HG02610 (cell line): ENCODE results near the gene PGS1.

Source experiments
- ATAC-seq: cut with Tn5 transposase; IDR thresholded peaks from one replicate; pipeline ENCODE4 v1.9.1; 2021; ENCODE audit warnings: mild to moderate bottlenecking, moderate library complexity; ENCODE audit not compliant: unreplicated experiment

The PGS1 gene

GRCh38 chr17:78364436-78365281 lies 13.8 kb upstream of the PGS1 start:
- no peak for ATAC-seq

DNA sequence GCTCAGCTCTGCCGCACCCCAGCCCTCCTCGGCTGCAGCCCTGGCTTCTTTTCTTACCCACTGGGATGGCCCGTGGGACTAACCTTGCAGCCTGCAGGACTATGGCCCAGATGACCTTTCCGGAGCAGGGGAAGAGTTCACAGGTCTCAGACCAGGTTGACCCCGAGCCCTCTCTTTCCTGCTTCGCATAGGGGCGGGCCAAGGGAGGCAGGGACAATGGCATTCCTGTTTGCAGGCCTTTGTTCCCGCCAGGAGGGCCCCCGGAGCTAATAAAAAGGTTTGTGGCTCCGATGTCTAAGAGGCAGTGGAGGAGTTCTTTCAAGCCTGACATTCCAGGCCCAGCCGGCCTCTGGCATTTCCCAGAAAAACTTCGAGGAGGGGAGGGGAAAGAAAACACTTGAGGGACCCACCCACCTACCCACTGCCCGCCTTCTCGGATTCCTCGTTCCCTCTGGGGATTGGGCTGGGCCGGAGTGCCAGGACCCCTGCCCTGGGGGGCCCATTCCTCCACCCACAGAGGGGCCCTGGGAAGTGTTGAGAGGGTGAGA lies 12.8 kb upstream of the PGS1 start:
- no peak for ATAC-seq

DNA sequence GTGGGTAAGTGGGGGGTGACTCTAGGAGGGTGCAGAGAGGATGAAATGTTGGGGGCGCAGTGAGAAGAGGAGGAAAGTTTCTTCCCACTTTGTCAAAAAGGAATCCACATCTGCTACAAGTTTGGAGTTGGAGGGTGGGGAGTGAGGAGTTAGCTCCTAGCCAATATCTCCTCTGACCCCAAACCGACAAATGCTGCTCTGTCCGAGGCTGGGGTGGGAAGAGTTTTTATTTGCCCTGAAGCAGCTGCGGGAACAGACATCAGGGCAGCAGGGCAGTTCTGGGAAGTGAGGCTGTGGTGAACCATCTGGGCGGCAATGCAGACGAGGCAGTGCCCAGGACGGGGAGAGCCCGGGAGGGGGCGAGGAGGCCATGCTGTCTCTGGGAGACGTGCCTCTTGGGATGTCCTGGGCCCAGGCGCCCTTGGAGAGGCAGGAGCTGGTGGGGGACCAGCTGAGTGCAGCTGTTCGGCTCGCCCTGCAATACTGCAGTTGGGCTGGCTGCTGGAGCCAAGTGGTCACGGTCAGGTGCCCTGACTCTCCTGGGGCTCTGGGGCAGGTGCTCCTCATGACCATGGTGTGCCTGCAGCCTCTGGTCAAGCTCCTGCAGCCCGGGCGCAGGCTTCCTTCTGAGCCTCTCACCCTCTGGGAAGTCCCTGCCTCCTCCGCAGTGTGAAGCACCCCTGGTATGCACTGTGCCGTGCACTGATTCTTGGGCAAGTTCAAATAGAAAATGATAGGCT lies 12.2 kb upstream of the PGS1 start:
- ATAC-seq = no peak

- ATAC-seq = no peak
Observed at GRCh38 chr17:78367193-78367592, 11.3 kb upstream of the PGS1 start.

- no peak for ATAC-seq
Observed at GRCh38 chr17:78368348-78368747, 10.1 kb upstream of the PGS1 start.

GRCh38 chr17:78368854-78369495 lies 9.5 kb upstream of the PGS1 start:
- ATAC-seq = no peak

- no peak for ATAC-seq
Observed at GRCh38 chr17:78369791-78370381, 8.6 kb upstream of the PGS1 start.

GRCh38 chr17:78371056-78371455 lies 7.4 kb upstream of the PGS1 start:
- no peak for ATAC-seq

- no peak for ATAC-seq
Observed at GRCh38 chr17:78372841-78373240, 5.6 kb upstream of the PGS1 start.

DNA sequence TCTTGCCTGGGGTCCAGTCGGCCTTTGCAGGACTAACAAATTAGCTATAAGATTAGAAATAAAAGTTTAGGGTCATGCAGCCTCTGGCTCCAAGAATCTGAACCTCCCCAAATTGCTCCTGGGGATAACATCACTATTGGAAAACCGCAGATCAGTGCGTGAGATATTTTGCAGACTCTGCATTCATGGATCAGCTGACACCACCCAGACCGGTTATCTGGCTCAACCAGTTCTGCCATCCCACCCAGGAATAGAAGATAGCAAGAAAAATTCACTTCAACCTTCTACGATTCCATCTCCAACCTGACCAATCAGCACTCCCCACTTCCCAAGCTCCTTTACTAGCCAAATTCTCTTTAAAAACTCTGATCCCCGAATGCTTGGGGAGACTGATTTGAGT lies 4.3 kb upstream of the PGS1 start:
- no peak for ATAC-seq

DNA sequence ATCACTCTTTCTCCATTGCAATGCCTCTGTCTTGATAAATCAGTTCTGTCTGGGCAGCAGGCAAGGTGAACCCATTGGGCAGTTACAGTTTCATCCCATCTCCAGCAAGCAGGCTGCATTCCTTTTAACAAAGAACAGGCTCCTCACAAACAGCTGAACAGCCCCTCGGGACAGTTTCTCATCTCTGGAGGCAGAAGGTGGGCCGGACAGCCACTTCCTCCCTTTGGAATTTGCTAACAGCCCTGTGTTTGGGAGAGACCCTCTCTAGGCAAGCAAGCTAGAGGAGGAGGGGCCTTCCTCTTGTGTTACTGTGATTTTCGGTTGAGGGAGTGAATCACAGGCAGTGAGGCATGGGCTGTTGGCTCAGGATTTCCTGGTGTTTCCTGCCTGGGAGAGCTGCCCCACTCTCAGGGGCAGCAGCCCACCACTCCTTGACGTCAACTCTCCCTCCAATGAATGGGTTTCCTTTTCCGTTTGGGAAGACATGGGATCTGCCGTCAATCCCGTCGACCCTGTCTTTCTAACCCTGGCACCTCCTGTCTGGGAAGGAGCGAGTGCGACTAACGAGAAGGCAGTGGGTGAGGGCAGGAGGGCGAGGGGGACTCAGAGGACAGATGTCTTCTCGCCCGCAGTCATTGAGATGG lies 3.7 kb upstream of the PGS1 start:
- no peak for ATAC-seq

DNA sequence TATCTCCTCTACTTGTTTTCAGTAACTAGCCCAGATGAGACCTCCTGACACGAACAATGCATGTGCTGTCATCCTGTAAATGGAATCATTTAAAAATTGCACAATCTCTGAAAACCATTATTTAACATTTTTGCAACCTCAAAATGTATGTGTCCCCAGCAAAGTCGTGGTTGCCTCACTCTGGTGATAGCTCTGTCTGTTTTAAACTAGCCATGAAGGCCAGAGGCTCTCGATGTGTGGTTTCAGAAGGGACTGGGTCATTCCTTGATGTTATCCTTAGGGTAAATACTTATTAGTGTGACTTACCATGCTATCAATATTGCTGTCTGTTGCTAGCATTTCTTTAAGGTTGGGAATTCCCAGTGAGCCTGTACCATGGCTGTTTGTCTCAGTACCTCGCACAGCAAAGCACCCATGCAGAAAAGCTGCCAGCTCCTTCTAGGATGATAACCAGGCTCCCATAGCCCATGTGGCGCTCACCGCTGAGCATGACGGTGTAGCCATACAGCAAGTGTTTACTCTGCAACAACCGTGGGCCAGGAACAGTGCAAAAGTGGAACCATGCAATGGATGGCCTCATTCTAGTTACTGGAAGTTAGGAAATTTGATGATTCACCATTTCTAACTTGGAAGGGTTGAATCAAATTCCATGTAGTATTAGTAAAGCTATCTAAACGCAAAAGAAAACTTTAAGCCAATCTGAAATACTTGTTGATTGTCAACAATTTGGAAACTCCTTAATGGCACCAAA lies 2.9 kb upstream of the PGS1 start:
- no peak for ATAC-seq

DNA sequence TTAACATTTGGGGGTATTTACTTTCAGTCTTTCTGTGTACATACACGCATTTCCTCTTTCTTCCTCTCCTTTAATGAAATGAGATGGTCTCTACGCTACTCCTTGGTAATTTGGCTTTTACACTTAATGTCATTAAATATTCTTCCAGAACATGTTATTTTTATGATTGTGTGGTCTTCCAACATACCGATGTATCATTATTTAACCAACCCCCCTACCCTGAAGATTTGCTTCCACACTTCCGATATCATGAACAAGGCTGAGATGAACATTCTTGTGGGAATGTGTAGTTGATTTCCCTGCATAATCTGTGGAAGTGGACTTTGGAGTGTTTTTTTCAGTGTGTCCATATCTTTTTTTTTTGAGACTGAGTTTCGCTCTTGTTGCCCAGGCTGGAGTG lies 2.3 kb upstream of the PGS1 start:
- no peak for ATAC-seq

- ATAC-seq = no peak
Observed at GRCh38 chr17:78377858-78378224, 608 bp upstream of the PGS1 start.

DNA sequence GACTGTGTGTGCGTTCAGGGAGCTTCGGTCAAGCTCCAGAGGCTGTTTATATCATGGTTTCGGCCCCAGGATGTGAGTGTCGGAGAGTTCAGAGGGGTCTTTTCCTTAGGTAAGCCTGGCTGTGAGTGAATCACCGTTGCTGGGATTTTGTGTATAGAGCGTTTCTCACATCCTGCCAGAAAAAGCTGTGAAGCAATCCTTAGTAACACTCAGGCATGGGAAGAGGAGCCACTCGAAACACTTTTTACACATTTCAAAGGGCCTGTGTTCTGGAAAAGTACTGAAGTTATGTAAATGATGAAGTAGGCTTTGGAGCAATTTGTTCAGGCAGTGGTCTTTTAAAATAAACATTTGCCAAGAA lies 662 bp downstream of the PGS1 start:
- ATAC-seq = no peak

DNA sequence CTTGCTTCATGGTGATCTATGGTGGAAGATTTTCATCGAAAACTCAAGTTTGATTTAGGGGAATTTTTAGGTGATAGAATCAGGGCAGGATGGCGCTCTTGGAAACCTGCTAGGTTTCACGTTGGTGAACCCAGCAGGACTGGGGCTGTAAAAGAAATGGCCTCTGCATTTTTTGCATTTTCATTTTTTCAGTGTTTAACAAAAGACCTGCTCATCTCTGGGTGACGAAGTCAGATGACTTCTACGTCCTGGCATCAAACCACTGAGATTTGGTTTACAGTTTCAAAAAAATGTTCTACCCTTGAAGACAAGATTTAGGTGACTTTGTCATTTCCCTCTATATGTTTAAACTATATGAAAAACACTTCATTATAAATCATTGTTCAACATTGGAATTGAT lies 1.9 kb downstream of the PGS1 start:
- no peak for ATAC-seq

DNA sequence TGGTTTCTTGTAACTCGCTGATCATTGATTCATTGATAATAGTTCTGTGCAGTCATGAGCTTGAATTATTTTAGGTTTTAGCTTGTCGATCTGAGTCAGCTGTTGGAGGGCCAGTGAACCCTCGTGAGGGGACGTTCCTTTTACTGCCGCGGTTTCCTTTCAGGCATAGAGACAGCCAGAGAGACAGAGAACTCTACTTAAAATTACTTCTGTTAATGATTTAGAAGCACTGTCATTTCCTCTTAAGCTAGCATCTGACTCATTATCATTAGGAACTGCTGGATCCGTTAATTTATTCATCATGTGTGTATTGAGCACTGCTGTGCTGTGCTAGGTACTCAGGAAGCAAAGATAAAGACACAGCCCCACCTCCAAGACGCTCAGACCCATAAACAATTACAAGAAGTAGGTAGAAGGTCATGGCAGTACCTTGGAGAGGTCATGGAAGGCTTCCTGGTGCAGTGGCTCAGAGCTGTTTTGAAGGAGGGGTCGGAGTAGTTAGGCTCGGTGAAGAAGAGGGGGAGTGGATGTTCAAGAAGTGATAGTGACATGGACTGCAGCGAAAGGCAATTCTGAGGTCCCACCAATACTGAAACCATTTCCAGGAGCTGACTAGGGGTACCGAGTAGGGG lies 3.3 kb downstream of the PGS1 start:
- no peak for ATAC-seq

DNA sequence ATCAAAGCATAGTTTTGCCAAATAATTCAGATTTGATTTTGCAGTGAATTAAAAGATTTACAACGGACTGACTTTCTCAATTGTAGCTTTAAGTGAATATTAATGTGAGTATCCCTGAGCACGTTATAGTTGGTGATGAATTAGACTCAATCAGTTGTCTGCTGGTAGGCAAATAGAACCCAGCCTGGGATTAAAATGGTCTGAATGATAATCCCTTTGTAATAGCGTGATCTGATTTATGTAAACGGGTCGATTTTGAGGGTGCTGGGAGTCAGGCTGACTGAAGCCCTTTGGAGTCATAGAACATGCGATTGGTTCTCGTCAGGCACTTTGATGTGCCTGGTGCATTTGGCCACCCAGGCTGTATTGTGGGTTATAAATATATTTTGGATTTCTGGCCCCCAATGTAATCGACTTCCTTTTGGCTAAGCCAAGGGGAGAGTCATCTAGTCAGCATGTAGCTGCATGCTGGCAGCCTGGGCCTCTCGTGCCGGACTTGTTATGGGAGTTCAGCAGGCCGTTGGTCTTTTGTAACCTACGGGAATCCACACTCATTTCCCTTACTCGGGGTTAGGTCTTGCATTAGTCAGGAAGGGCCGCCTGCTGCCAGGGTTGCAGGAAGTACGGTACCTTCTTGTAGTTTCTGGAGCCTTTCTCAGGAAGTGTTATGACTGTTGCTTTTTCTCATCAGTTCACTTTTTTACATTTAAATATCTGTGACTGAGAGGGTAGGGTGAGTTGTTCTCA lies 5.4 kb downstream of the PGS1 start:
- ATAC-seq = peak; percentile 42
